ENCODE results near the gene PLA2G6.

GRCh38 chr22:38120359-38121110 is 61.1 kb downstream of the PLA2G6 start:
- no peak for TF ChIP-seq EZH2phosphoT487 (IDR thresholded peaks at IDR 0.05; ENCODE audit: borderline replicate concordance, low read depth, low read length)
- no peak for TF ChIP-seq CTCF (conservative IDR thresholded peaks at IDR 0.05; ENCODE audit: low read length)

All from OCI-LY7 (cell line).